ENCODE measurements around the gene ARMS2.

Gene ARMS2

DNA sequence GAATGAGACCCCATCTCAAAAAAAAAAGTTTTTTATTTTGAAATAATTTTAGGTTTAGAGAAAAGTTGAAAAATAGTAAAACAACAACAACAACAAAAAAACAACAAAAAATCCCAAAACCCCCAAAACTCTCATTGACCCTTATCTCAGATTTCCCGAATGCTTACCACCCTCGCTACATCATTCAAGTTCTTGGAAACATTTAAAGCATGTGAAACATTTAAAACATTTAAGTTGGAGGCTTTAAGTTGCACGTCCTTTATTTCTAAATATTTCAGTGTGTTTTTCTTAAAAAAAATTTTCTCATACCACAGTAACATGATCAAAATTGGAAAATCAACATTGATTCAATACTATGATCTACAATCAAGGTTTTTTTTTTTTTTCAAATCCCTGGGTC is 382 bp upstream of the ARMS2 start:
- no peaks in the 10 kb centered on the region for H3K9me3 ChIP-seq (ENCODE audit: control insufficient read depth, insufficient read depth, low read length)
- H3K4me1 ChIP-seq (ENCODE audit: control insufficient read depth, insufficient read depth, low read length) = peaks cover 4% of the 10 kb centered on the region; the same call in 1 of the 2 replicates
- no peaks in the 10 kb centered on the region for H3K36me3 ChIP-seq (ENCODE audit: control insufficient read depth, insufficient read depth, low read length)
- no peak overlapping the region for H3K9ac ChIP-seq (ENCODE audit: low read depth, low read length)
- H3K27me3 ChIP-seq (ENCODE audit: control insufficient read depth, insufficient read depth, low read length) = peaks cover 9% of the 10 kb centered on the region
- no peak overlapping the region for H3K27ac ChIP-seq (ENCODE audit: low read depth, low read length)
- H3K4me3 ChIP-seq (ENCODE audit: low read depth, low read length) = no peak overlapping the region

- Histone ChIP-seq H3K36me3 (ENCODE audit: control insufficient read depth, insufficient read depth, low read length) (no peaks in the 10 kb centered on the region), H3K27ac (ENCODE audit: low read depth, low read length) (no peak overlapping the region), H3K27me3 (ENCODE audit: control insufficient read depth, insufficient read depth, low read length) (peaks cover 23% of the 10 kb centered on the region), H3K4me3 (ENCODE audit: low read depth, low read length) (no peak overlapping the region), H3K9me3 (ENCODE audit: control insufficient read depth, insufficient read depth, low read length) (no peaks in the 10 kb centered on the region), H3K9ac (ENCODE audit: low read depth, low read length) (no peak overlapping the region), H3K4me1 (ENCODE audit: control insufficient read depth, insufficient read depth, low read length) (peaks cover 9% of the 10 kb centered on the region)
These were observed 1.1 kb downstream of the ARMS2 start for GRCh38 chr10:122455376-122456079.

- Histone ChIP-seq H3K36me3 (ENCODE audit: control insufficient read depth, insufficient read depth, low read length) (no peaks in the 10 kb centered on the region), H3K27me3 (ENCODE audit: control insufficient read depth, insufficient read depth, low read length) (peaks cover 45% of the 10 kb centered on the region), H3K9me3 (ENCODE audit: control insufficient read depth, insufficient read depth, low read length) (no peaks in the 10 kb centered on the region), H3K4me3 (ENCODE audit: low read depth, low read length) (no peak overlapping the region), H3K4me1 (ENCODE audit: control insufficient read depth, insufficient read depth, low read length) (peaks cover 11% of the 10 kb centered on the region), H3K9ac (ENCODE audit: low read depth, low read length) (no peak overlapping the region), H3K27ac (ENCODE audit: low read depth, low read length) (no peak overlapping the region)
These were observed 3.5 kb downstream of the ARMS2 start for GRCh38 chr10:122457934-122458333.

- Histone ChIP-seq H3K9me3 (ENCODE audit: control insufficient read depth, insufficient read depth, low read length) (no peaks in the 10 kb centered on the region), H3K4me1 (ENCODE audit: control insufficient read depth, insufficient read depth, low read length) (peaks cover 15% of the 10 kb centered on the region), H3K9ac (ENCODE audit: low read depth, low read length) (no peak overlapping the region), H3K27me3 (ENCODE audit: control insufficient read depth, insufficient read depth, low read length) (peaks cover 53% of the 10 kb centered on the region), H3K4me3 (ENCODE audit: low read depth, low read length) (no peak overlapping the region), H3K27ac (ENCODE audit: low read depth, low read length) (no peak overlapping the region), H3K36me3 (ENCODE audit: control insufficient read depth, insufficient read depth, low read length) (no peaks in the 10 kb centered on the region)
These were observed 4.2 kb downstream of the ARMS2 start for GRCh38 chr10:122458693-122459092.

- Histone ChIP-seq H3K27ac (ENCODE audit: low read depth, low read length) (no peak overlapping the region), H3K9me3 (ENCODE audit: control insufficient read depth, insufficient read depth, low read length) (no peaks in the 10 kb centered on the region), H3K27me3 (ENCODE audit: control insufficient read depth, insufficient read depth, low read length) (peaks cover 63% of the 10 kb centered on the region), H3K4me3 (ENCODE audit: low read depth, low read length) (no peak overlapping the region), H3K9ac (ENCODE audit: low read depth, low read length) (no peak overlapping the region), H3K4me1 (ENCODE audit: control insufficient read depth, insufficient read depth, low read length) (peaks cover 13% of the 10 kb centered on the region), H3K36me3 (ENCODE audit: control insufficient read depth, insufficient read depth, low read length) (no peaks in the 10 kb centered on the region)
These were observed 5.3 kb downstream of the ARMS2 start for GRCh38 chr10:122459561-122460273.

DNA sequence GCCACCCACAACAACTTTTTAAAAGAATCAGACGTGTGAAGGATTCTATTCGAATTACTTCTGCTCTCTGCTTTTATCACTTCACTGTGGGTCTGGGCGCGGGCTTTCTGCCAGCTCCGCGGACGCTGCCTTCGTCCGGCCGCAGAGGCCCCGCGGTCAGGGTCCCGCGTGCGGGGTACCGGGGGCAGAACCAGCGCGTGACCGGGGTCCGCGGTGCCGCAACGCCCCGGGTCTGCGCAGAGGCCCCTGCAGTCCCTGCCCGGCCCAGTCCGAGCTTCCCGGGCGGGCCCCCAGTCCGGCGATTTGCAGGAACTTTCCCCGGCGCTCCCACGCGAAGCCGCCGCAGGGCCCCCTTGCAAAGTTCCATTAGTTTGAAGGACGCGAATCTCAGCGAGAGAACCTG is 6.4 kb downstream of the ARMS2 start:
- Histone ChIP-seq H3K9me3 (ENCODE audit: control insufficient read depth, insufficient read depth, low read length) (no peaks in the 10 kb centered on the region), H3K27me3 (ENCODE audit: control insufficient read depth, insufficient read depth, low read length) (peaks cover 74% of the 10 kb centered on the region), H3K27ac (ENCODE audit: low read depth, low read length) (no peak overlapping the region), H3K36me3 (ENCODE audit: control insufficient read depth, insufficient read depth, low read length) (no peaks in the 10 kb centered on the region), H3K4me3 (ENCODE audit: low read depth, low read length) (peak overlapping the region; percentile 66), H3K9ac (ENCODE audit: low read depth, low read length) (no peak overlapping the region), H3K4me1 (ENCODE audit: control insufficient read depth, insufficient read depth, low read length) (peaks cover 12% of the 10 kb centered on the region)

GRCh38 chr10:122461367-122461728 is 6.9 kb downstream of the ARMS2 start, which contains the start of gene HTRA1:
HTRA1 (plus strand) TSS chr10:122461553; CDS start chr10:122461653, 100 bp downstream.
- Histone ChIP-seq H3K27ac (ENCODE audit: low read depth, low read length) (no peak within 1 kb of the TSS), H3K9me3 (ENCODE audit: control insufficient read depth, insufficient read depth, low read length) (no peaks in the 10 kb centered on the region), H3K36me3 (ENCODE audit: control insufficient read depth, insufficient read depth, low read length) (no peaks in the 10 kb centered on the region), H3K4me1 (ENCODE audit: control insufficient read depth, insufficient read depth, low read length) (peaks cover 12% of the 10 kb centered on the region), H3K4me3 (ENCODE audit: low read depth, low read length) (peak within 1 kb of the TSS; percentile 66), H3K9ac (ENCODE audit: low read depth, low read length) (no peak within 1 kb of the TSS), H3K27me3 (ENCODE audit: control insufficient read depth, insufficient read depth, low read length) (peaks cover 74% of the 10 kb centered on the region)

GRCh38 chr10:122461729-122462532 is 7.5 kb downstream of the ARMS2 start:
- Histone ChIP-seq H3K36me3 (ENCODE audit: control insufficient read depth, insufficient read depth, low read length) (no peaks in the 10 kb centered on the region), H3K4me1 (ENCODE audit: control insufficient read depth, insufficient read depth, low read length) (peaks cover 12% of the 10 kb centered on the region), H3K9me3 (ENCODE audit: control insufficient read depth, insufficient read depth, low read length) (no peaks in the 10 kb centered on the region), H3K27me3 (ENCODE audit: control insufficient read depth, insufficient read depth, low read length) (peaks cover 74% of the 10 kb centered on the region), H3K4me3 (ENCODE audit: low read depth, low read length) (peak overlapping the region; percentile 66), H3K27ac (ENCODE audit: low read depth, low read length) (no peak overlapping the region), H3K9ac (ENCODE audit: low read depth, low read length) (no peak overlapping the region)

DNA sequence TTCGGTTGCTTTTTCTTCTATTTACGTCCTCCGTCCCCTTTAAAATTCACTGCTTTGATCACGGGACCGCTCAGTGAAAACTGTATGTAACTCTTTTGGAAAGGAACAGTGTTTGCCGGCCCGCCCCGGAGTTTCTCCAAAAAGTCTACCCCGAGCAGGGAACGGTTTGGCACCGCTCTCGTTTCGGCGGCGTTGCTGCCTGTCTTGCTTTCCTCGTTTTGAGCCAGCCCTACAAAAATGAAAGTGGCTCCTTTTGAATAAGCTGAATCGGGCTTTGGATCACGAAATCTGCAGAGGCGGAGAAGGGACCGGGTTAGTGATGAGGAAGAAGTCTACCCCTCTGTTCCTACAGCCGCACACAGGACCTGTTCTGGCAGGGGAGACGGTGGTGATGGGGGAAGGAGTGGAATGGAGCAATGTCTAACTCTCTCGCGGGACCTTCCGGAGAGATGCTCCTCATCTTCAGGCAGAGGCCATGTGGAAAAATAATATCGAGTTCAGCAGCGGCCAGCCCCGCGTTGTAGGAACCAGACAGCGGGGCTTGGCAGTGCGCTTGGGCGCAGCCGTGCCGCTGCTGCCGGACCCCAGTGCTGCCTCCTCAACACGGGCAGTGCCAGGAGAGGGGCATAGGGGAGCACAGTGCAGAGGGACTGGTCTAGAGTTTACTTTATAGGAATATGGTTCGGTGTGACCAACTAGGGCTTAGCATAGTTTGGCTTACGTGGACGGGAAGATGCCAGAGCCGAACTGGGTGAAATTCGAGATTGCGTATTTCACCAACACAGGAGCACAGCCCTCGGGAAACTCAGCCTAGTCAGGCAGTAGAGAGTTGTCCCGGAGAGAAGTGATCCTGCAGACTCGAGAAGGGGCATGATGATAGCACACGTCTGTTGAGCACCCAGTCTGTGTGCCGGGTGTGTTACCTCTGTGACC is 8.3 kb downstream of the ARMS2 start:
- H3K27ac ChIP-seq (ENCODE audit: low read depth, low read length) = no peak overlapping the region
- peaks cover 12% of the 10 kb centered on the region for H3K4me1 ChIP-seq (ENCODE audit: control insufficient read depth, insufficient read depth, low read length)
- H3K27me3 ChIP-seq (ENCODE audit: control insufficient read depth, insufficient read depth, low read length) = peaks cover 74% of the 10 kb centered on the region
- H3K9me3 ChIP-seq (ENCODE audit: control insufficient read depth, insufficient read depth, low read length) = no peaks in the 10 kb centered on the region
- H3K4me3 ChIP-seq (ENCODE audit: low read depth, low read length) = peak overlapping the region; percentile 66
- H3K9ac ChIP-seq (ENCODE audit: low read depth, low read length) = no peak overlapping the region
- no peaks in the 10 kb centered on the region for H3K36me3 ChIP-seq (ENCODE audit: control insufficient read depth, insufficient read depth, low read length)

DNA sequence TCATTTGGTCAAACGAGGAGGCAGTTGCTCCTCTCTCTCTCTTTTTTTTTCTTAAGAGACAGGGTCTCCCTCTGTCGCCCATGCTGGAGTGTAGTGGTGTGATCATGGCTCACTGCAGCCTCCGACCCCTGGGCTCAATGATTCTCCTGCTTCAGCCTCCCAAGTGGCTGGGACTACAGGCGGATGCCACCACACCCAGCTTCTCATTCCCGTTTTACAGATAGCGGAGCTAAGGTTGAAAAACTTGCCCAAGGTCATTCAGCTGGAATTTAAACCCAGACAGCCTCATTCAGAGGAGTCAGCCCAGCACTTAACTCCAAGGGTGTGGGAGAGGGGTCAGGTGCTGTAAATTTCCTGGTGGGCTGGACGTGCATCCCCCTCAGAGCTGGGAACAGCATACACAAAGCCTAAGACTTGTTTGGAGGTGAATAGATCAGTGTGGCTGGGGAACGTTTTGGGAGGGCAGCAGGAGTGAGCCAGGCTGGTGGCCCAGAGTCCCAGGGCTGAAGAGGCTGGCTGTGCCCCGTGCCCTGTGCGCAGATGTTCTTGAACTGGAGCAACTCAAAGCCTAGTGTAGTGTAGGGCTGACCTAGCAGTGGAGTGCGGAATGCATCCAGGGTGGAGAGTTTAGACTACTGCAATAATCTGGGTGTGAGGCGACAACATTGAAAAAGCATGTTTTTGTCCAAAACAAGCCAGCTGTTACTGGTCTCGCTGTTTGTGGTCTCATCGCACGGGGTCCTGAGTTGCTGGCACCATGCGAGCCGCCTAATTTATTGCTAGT is 9.2 kb downstream of the ARMS2 start:
- Histone ChIP-seq H3K9me3 (ENCODE audit: control insufficient read depth, insufficient read depth, low read length) (no peaks in the 10 kb centered on the region), H3K27ac (ENCODE audit: low read depth, low read length) (no peak overlapping the region), H3K4me1 (ENCODE audit: control insufficient read depth, insufficient read depth, low read length) (peaks cover 12% of the 10 kb centered on the region), H3K9ac (ENCODE audit: low read depth, low read length) (no peak overlapping the region), H3K27me3 (ENCODE audit: control insufficient read depth, insufficient read depth, low read length) (peaks cover 69% of the 10 kb centered on the region), H3K36me3 (ENCODE audit: control insufficient read depth, insufficient read depth, low read length) (no peaks in the 10 kb centered on the region), H3K4me3 (ENCODE audit: low read depth, low read length) (peak overlapping the region; percentile 66)

All from HUES48 (cell line).